MM.1S (cell line): Measurements from ENCODE around the gene RGL3.

Experiments
- DNase-seq: peaks from one replicate; pipeline ENCODE4 v3.0.0-alpha.2; 2015
- H2AFZ ChIP-seq: fragments of 300-600 bp; sonication (generic); 2 replicates; pipeline ENCODE4 v1.6.0; 2016; ENCODE audit warnings: antibody characterized with exemption, low read length
- H3F3A ChIP-seq: fragments of 300-600 bp; sonication (generic); 2 replicates; pipeline ENCODE4 v1.6.1; 2016; ENCODE audit warnings: mild to moderate bottlenecking, antibody characterized with exemption, low read length, moderate library complexity, mixed read lengths; ENCODE audit not compliant: insufficient read depth
- H3K27ac ChIP-seq: fragments of 300-600 bp; sonication (generic); 2 replicates; pipeline ENCODE4 v1.5.1; 2016; ENCODE audit warnings: mild to moderate bottlenecking, low read length
- H3K27me3 ChIP-seq: fragments of 300-600 bp; sonication (generic); replicated peaks from 2 replicates; pipeline ENCODE4 v1.6.0; 2016; ENCODE audit warnings: low read length; ENCODE audit not compliant: insufficient read depth
- H3K36me3 ChIP-seq: fragments of 300-600 bp; sonication (generic); replicated peaks from 2 replicates; pipeline ENCODE4 v1.6.1; 2016; ENCODE audit warnings: mild to moderate bottlenecking, low read length, mixed read lengths; ENCODE audit not compliant: insufficient read depth
- H3K4me1 ChIP-seq: fragments of 300-600 bp; sonication (generic); 2 replicates; pipeline ENCODE4 v1.6.1; 2016; ENCODE audit warnings: low read length, mixed read lengths
- H3K4me2 ChIP-seq: fragments of 300-600 bp; sonication (generic); 2 replicates; pipeline ENCODE4 v1.6.0; 2016; ENCODE audit warnings: low read depth, low read length
- H3K4me3 ChIP-seq: fragments of 300-600 bp; sonication (generic); 2 replicates; pipeline ENCODE4 v1.5.1; 2016; ENCODE audit warnings: low read length, mixed read lengths
- H3K79me2 ChIP-seq: fragments of 300-600 bp; sonication (generic); 2 replicates; pipeline ENCODE4 v1.6.1; 2016; ENCODE audit warnings: mixed run types, low read length, mixed read lengths
- H3K9ac ChIP-seq: fragments of 300-600 bp; sonication (generic); 2 replicates; pipeline ENCODE4 v1.6.1; 2016; ENCODE audit warnings: low read length, mixed read lengths
- H3K9me2 ChIP-seq: fragments of 300-600 bp; sonication (generic); replicated peaks from 2 replicates; pipeline ENCODE4 v1.6.1; 2016; ENCODE audit warnings: mild to moderate bottlenecking, low read length, mixed read lengths; ENCODE audit not compliant: insufficient read depth
- H3K9me3 ChIP-seq: fragments of 300-600 bp; sonication (generic); replicated peaks from 2 replicates; pipeline ENCODE4 v1.6.1; 2016; ENCODE audit warnings: mild to moderate bottlenecking, low read length, mixed read lengths; ENCODE audit not compliant: insufficient read depth
- H4K20me1 ChIP-seq: fragments of 300-600 bp; sonication (generic); 2 replicates; pipeline ENCODE4 v1.6.1; 2016; ENCODE audit warnings: mild to moderate bottlenecking, low read length, moderate library complexity, mixed read lengths; ENCODE audit not compliant: insufficient read depth
- EZH2 ChIP-seq: fragments of 300-600 bp; sonication (generic); optimal IDR thresholded peaks from 2 replicates; pipeline ENCODE3; 2017; ENCODE audit warnings: low read depth, mild to moderate bottlenecking, antibody characterized with exemption, low read length, mixed read lengths
- EZH2phosphoT487 ChIP-seq: fragments of 300-600 bp; sonication (generic); IDR thresholded peaks from 2 replicates; pipeline ENCODE4 v1.6.1; 2018; ENCODE audit warnings: antibody characterized with exemption, low read length
- TF ChIP-seq, protein P1 (sequence below): fragments of 300-600 bp; sonication (generic); IDR thresholded peaks from 2 replicates; pipeline ENCODE4 v1.5.1; 2016; ENCODE audit warnings: antibody characterized with exemption, low read length, mixed read lengths

The RGL3 gene

DNA sequence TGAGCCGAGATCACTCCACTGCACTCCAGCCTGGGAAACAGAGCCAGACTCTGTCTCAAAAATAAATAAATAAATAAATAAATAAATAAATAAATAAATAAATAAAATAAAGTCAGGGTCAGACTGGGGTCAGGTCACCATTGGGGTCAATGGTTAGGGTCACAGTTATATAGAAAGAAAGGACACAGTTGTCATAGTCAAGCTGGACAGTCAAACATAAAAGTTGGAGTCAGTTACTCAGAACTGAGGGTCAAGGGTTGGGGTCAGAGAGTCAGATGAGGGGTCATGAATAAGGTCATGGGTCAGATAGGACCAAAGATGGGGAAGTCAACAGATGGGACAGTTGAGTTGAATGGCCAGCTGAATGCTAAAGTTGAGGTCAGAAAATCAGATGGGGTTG lies 18.3 kb downstream of the RGL3 start:
- no peak overlapping the region for H3K4me2 ChIP-seq
- no peak for TF ChIP-seq EZH2phosphoT487
- TF ChIP-seq, protein P1, sequence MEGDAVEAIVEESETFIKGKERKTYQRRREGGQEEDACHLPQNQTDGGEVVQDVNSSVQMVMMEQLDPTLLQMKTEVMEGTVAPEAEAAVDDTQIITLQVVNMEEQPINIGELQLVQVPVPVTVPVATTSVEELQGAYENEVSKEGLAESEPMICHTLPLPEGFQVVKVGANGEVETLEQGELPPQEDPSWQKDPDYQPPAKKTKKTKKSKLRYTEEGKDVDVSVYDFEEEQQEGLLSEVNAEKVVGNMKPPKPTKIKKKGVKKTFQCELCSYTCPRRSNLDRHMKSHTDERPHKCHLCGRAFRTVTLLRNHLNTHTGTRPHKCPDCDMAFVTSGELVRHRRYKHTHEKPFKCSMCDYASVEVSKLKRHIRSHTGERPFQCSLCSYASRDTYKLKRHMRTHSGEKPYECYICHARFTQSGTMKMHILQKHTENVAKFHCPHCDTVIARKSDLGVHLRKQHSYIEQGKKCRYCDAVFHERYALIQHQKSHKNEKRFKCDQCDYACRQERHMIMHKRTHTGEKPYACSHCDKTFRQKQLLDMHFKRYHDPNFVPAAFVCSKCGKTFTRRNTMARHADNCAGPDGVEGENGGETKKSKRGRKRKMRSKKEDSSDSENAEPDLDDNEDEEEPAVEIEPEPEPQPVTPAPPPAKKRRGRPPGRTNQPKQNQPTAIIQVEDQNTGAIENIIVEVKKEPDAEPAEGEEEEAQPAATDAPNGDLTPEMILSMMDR: no peak
- no peak for TF ChIP-seq EZH2
- no peaks in the 10 kb centered on the region for H3K36me3 ChIP-seq
- no peaks in the 10 kb centered on the region for H3K79me2 ChIP-seq
- no peaks in the 10 kb centered on the region for H3F3A ChIP-seq
- H3K27me3 ChIP-seq: peaks cover 41% of the 10 kb centered on the region
- H4K20me1 ChIP-seq: no peaks in the 10 kb centered on the region
- no peak overlapping the region for H2AFZ ChIP-seq
- DNase-seq: no peak
- H3K4me3 ChIP-seq: no peak overlapping the region
- no peak overlapping the region for H3K9ac ChIP-seq
- H3K9me3 ChIP-seq: no peaks in the 10 kb centered on the region
- H3K27ac ChIP-seq: no peak overlapping the region
- no peaks in the 10 kb centered on the region for H3K9me2 ChIP-seq
- H3K4me1 ChIP-seq: no peaks in the 10 kb centered on the region

DNA sequence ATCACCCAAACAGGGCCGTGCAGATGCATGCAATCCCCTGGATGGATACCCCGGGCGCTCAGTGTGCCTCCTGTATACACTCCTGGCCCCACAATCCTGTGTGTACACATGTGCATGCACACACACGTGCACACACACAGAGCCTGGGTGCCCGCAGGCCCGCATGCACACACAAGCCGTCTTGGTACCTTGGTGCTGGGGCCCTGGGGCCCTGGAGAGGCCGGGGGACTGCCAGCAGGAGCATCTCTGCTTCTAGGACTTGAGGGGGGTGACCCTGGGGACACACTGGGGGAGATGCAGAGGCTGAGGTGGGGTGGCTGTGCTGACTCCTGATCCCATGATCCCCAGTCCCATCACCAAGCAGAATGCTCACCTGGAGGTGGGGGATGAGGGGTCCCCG lies 19.4 kb downstream of the RGL3 start:
- Histone ChIP-seq H4K20me1 (no peaks in the 10 kb centered on the region), H3K36me3 (no peaks in the 10 kb centered on the region), H3K79me2 (no peaks in the 10 kb centered on the region), H3K27me3 (peaks cover 42% of the 10 kb centered on the region), H3K27ac (no peak overlapping the region), H3K9ac (no peak overlapping the region), H3K9me3 (no peaks in the 10 kb centered on the region), H3K9me2 (no peaks in the 10 kb centered on the region), H3K4me3 (no peak overlapping the region), H3K4me2 (no peak overlapping the region), H3F3A (no peaks in the 10 kb centered on the region), H3K4me1 (no peaks in the 10 kb centered on the region), H2AFZ (no peak overlapping the region)
- DNase-seq: no peak
- no peak for TF ChIP-seq EZH2
- TF ChIP-seq, protein P1: no peak
- TF ChIP-seq EZH2phosphoT487: no peak

DNA sequence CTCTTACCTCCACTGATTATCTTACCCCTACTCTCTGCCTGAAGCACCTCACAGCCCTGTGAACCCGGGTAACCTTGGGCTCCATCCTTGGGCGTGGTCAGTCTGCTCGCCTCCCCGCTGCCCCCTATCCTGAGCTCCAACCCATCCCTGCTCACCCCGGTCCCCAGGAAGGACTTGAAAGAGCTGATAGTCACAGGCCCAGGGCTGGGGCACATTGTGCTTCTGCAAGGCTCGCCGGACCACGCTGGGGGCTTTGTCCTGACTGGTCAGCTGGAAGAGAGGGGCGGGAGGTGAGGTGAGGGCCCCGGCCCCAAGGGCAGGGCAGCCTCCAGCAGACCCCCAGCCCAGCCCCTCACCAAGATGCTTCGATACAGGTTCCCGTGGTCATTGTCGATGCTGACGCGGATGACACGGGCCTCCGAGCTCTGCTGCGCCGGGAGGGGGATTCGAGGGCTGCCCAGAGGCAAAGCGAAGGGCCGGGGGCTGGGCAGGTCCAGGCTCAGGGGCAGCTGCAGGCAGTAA lies 22.0 kb downstream of the RGL3 start:
- H3K9me3 ChIP-seq: no peaks in the 10 kb centered on the region
- no peak overlapping the region for H3K4me2 ChIP-seq
- H3K4me3 ChIP-seq: no peak overlapping the region
- H3K27ac ChIP-seq: no peak overlapping the region
- H3K36me3 ChIP-seq: no peaks in the 10 kb centered on the region
- no peaks in the 10 kb centered on the region for H3K79me2 ChIP-seq
- no peak overlapping the region for H3K9ac ChIP-seq
- TF ChIP-seq EZH2phosphoT487 (no peak), EZH2 (no peak)
- TF ChIP-seq, protein P1: no peak
- no peaks in the 10 kb centered on the region for H3K4me1 ChIP-seq
- no peaks in the 10 kb centered on the region for H3F3A ChIP-seq
- H4K20me1 ChIP-seq: no peaks in the 10 kb centered on the region
- DNase-seq: no peak
- H3K27me3 ChIP-seq: peaks cover 61% of the 10 kb centered on the region
- H3K9me2 ChIP-seq: no peaks in the 10 kb centered on the region
- H2AFZ ChIP-seq: no peak overlapping the region
